GM12891 (cell line): ENCODE measurements around the gene TRAPPC11.

ENCODE experiments used
- PAX5 ChIP-seq: IDR thresholded peaks from 2 replicates; pipeline ENCODE4 v1.6.1; 2011; ENCODE audit warnings: low read length, moderate library complexity, mild to moderate bottlenecking; ENCODE audit not compliant: insufficient read depth, severe bottlenecking
- POLR2A ChIP-seq: IDR thresholded peaks from 2 replicates; pipeline ENCODE4 v1.6.1; 2011; ENCODE audit warnings: low read depth, low read length, control low read depth
- POLR2AphosphoS5 ChIP-seq: IDR thresholded peaks from 2 replicates; pipeline ENCODE4 v1.6.1; 2011; ENCODE audit warnings: low read depth, low read length, control low read depth
- SPI1 ChIP-seq: IDR thresholded peaks from 2 replicates; pipeline ENCODE4 v1.6.1; 2011; ENCODE audit warnings: low read depth, low read length, control low read depth
- TAF1 ChIP-seq: IDR thresholded peaks from 2 replicates; pipeline ENCODE4 v1.6.1; 2011; ENCODE audit warnings: low read depth, low read length, control low read depth

- no peak for TF ChIP-seq POLR2A
- TF ChIP-seq TAF1, result no peak
- no peak for TF ChIP-seq POLR2AphosphoS5
- no peak for TF ChIP-seq PAX5
- TF ChIP-seq SPI1, result no peak
These were observed 16.5 kb downstream of the TRAPPC11 start for GRCh38 chr4:183675625-183676024.
